Uterus (tissue), 4 donors: Measurements from ENCODE around the gene USHBP1. TPM values are rescaled to one million over a fixed set of nuclear protein-coding genes. Genes with fewer than 3 reads are reported as not detected.
"Not testable (repeated sequence)": the region's sequence is repeated elsewhere in the genome, so short reads cannot be mapped to it uniquely, and the experiment has no call there.

Experiments used
- DNase-seq, 2 donors: peaks; one replicate each; pipeline ENCODE4 v3.0.0-alpha.2; 2019 to 2020
- H3K27ac ChIP-seq, 2 donors: fragments of 200-600 bp; sonication (generic); 1 replicate in 1 of 2; 2 replicates in 1 of 2; pipeline ENCODE4 v1.5.1; 2016 to 2018
- H3K27me3 ChIP-seq, 2 donors: fragments of 200-600 bp; sonication (generic); one replicate each; pipeline ENCODE4 v1.5.1; 2018 to 2019; ENCODE audit warnings: control low read depth in 1 of 2
- H3K36me3 ChIP-seq, 2 donors: fragments of 200-600 bp; sonication (generic); one replicate each; pipeline ENCODE4 v1.5.1; 2019; ENCODE audit warnings: control low read depth in 1 of 2
- H3K4me1 ChIP-seq, 2 donors: fragments of 200-600 bp; sonication (generic); one replicate each; pipeline ENCODE4 v1.5.1; 2018 to 2019; ENCODE audit warnings: control low read depth in 1 of 2
- H3K4me3 ChIP-seq, 2 donors: fragments of 200-600 bp; sonication (generic); 1 replicate in 1 of 2; 2 replicates in 1 of 2; pipeline ENCODE4 v1.5.1; 2018 to 2019; ENCODE audit warnings: mild to moderate bottlenecking in 1 of 2
- H3K9me3 ChIP-seq, 2 donors: fragments of 200-600 bp; sonication (generic); one replicate each; pipeline ENCODE4 v1.5.1; 2019; ENCODE audit warnings: control low read depth in 1 of 2
- POLR2A ChIP-seq, 2 donors: fragments of 450-650 bp; IDR thresholded peaks; one replicate each; pipeline ENCODE4 v1.6.1; 2016; ENCODE audit warnings: antibody characterized with exemption in 2 of 2, mild to moderate bottlenecking in 1 of 2, moderate library complexity in 1 of 2
- intact Hi-C: fragments of 100-400 bp; cut with DNase I; formaldehyde crosslinking; loops from one replicate; pipeline ENCODE4 v1.15.1; 2023; ENCODE audit warnings: low total_unique reads
- total RNA-seq, 4 donors: library from RNA; depleted of rRNA in 3 of 4; stranded (reverse); fragments of >200 nt in 3 of 4; gene quantifications; one replicate each; pipeline versions ENCODE4 v1.1.0 to v1.2.4, GENCODE V29; 2014 to 2023
- TF ChIP-seq, protein P1 (sequence below), 4 experiments: fragments of 200-600 bp in 2 of 4; fragments of 450-650 bp in 2 of 4; sonication (generic) in 2 of 4; IDR thresholded peaks; one replicate each; pipeline ENCODE4 v1.5.1; 2016 to 2019; ENCODE audit warnings: antibody characterized with exemption in 4 of 4, mild to moderate bottlenecking in 2 of 4, moderate library complexity in 1 of 4
- donor health status: DM: yes; HTN: yes; CAD: no.

USHBP1 gene
- total RNA-seq, 4 donors from 2014 or later, result 3.5 to 23.8 (median 13.0) TPM

DNA sequence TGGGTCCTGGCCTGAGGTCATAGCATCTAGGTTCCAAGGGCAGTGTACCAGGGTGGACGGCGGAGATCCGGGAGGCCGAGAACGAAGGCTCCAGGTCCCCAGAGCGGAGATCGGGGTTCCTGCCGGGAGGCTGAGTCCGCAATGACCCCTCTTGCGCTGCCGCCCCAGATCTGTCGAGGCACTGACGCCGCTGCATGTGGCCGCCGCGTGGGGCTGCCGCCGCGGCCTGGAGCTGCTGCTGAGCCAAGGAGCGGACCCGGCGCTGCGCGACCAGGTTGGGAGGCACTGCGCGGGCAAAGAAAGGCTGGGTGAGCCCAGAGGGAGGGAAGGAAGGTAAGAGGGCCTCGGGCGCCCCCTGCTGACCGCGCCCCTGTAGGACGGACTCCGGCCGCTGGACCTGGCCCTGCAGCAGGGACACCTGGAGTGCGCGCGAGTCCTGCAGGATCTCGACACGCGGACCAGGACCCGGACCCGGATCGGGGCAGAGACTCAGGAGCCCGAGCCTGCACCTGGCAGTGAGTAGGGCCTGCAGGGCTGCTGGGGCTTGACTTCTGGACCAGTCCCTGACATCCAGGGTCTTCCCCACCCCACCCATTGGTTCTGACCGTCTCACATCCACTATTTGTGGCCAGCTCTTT, 18.1 kb upstream of the USHBP1 start:
- DNase-seq, result peak; percentile 73 to 76
- H3K36me3 ChIP-seq, result no peaks in the 10 kb centered on the region
- no peak for TF ChIP-seq POLR2A (IDR thresholded peaks at IDR 0.05)
- TF ChIP-seq, protein P1, sequence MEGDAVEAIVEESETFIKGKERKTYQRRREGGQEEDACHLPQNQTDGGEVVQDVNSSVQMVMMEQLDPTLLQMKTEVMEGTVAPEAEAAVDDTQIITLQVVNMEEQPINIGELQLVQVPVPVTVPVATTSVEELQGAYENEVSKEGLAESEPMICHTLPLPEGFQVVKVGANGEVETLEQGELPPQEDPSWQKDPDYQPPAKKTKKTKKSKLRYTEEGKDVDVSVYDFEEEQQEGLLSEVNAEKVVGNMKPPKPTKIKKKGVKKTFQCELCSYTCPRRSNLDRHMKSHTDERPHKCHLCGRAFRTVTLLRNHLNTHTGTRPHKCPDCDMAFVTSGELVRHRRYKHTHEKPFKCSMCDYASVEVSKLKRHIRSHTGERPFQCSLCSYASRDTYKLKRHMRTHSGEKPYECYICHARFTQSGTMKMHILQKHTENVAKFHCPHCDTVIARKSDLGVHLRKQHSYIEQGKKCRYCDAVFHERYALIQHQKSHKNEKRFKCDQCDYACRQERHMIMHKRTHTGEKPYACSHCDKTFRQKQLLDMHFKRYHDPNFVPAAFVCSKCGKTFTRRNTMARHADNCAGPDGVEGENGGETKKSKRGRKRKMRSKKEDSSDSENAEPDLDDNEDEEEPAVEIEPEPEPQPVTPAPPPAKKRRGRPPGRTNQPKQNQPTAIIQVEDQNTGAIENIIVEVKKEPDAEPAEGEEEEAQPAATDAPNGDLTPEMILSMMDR (IDR thresholded peaks at IDR 0.05), result peak; percentile 86 to 95 (median 87)
- intact Hi-C loops, result no loop called here
- peaks cover 5 to 12% of the 10 kb centered on the region in 2 donors for H3K27me3 ChIP-seq
- H3K9me3 ChIP-seq, result no peaks in the 10 kb centered on the region
- no peak overlapping the region for H3K27ac ChIP-seq
- H3K4me3 ChIP-seq, result no peak overlapping the region
- peaks cover 0 to 13% of the 10 kb centered on the region in 2 donors for H3K4me1 ChIP-seq

- no peak within 1 kb of the TSS for H3K4me3 ChIP-seq
- no peak for DNase-seq
- H3K27me3 ChIP-seq, result peaks cover 5 to 12% of the 10 kb centered on the region in 2 donors
- intact Hi-C loops, result no loop called here
- H3K4me1 ChIP-seq, result peaks cover 0 to 13% of the 10 kb centered on the region in 2 donors
- no peaks in the 10 kb centered on the region for H3K36me3 ChIP-seq
- H3K9me3 ChIP-seq, result no peaks in the 10 kb centered on the region
- no peak for TF ChIP-seq POLR2A (IDR thresholded peaks at IDR 0.05)
- TF ChIP-seq, protein P1 (IDR thresholded peaks at IDR 0.05), result no peak
- no peak within 1 kb of the TSS for H3K27ac ChIP-seq
These were observed 17.1 kb upstream of the USHBP1 start, which contains the start of gene ANKLE1 for GRCh38 chr19:17281391-17282304. Gene ANKLE1 (plus strand): TSS chr19:17281901. CDS start chr19:17281921, 20 bp downstream.

GRCh38 chr19:17279436-17279835, 14.9 kb upstream of the USHBP1 start:
- H3K9me3 ChIP-seq, result no peaks in the 10 kb centered on the region
- no peak overlapping the region for H3K4me3 ChIP-seq
- DNase-seq, result no peak
- H3K36me3 ChIP-seq, result no peaks in the 10 kb centered on the region
- no peak for TF ChIP-seq POLR2A (IDR thresholded peaks at IDR 0.05)
- TF ChIP-seq, protein P1 (IDR thresholded peaks at IDR 0.05), result no peak
- H3K27me3 ChIP-seq, result peaks cover 5 to 12% of the 10 kb centered on the region in 2 donors
- intact Hi-C loops, result loop anchor here (10.0 kb wide), 1 partner anchor 205 kb away; the partner anchor contains the start of genes HAUS8 and MYO9B
- peaks cover 0 to 13% of the 10 kb centered on the region in 2 donors for H3K4me1 ChIP-seq
- no peak overlapping the region for H3K27ac ChIP-seq

DNA sequence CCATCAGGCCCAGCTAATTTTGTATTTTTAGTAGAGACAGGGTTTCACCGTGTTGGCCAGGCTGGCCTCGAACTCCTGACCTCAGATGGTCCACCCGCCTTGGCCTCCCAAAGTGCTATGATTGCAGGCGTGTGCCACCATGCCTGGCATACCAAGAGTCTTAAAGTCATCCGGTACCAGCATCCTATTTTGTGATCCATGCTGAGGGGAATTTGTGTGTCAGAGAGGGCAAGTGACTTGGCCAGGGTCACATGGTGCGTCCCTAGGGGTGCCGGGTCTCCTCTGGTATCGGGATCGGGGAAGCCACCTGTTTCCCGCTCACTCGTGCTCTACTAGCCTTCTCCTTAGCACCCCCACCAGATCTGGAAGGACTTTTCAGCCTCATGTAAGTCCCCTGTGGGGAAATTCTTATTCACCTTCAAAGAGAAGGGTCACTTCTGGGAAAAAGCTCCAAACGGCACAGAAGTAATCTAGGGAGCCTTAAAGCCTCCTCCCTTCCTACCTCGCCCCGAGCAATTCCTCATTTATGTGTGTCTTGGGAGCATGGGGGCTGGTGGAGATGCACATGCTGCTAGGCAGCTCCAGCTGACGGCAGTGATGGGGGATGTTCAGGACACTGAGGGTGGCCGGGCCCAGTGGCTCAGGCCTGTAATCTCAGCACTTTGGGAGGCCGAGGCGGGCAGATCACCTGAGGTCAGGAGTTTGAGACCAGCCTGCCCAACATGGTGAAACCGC, 11.1 kb upstream of the USHBP1 start:
- H3K4me3 ChIP-seq, result no peak overlapping the region
- H3K27me3 ChIP-seq, result no peaks in the 10 kb centered on the region
- DNase-seq, result no peak
- no peaks in the 10 kb centered on the region for H3K4me1 ChIP-seq
- H3K36me3 ChIP-seq, result no peaks in the 10 kb centered on the region
- H3K27ac ChIP-seq, result no peak overlapping the region
- TF ChIP-seq POLR2A (IDR thresholded peaks at IDR 0.05), result no peak
- TF ChIP-seq, protein P1 (IDR thresholded peaks at IDR 0.05), result no peak
- intact Hi-C loops, result loop anchor here (10.0 kb wide), 1 partner anchor 201 kb away; the partner anchor contains the start of genes HAUS8 and MYO9B
- no peaks in the 10 kb centered on the region for H3K9me3 ChIP-seq

- not testable (repeated sequence) for H3K27me3 ChIP-seq, H3K4me1 ChIP-seq, H3K9me3 ChIP-seq, H3K36me3 ChIP-seq, DNase-seq, H3K27ac ChIP-seq, H3K4me3 ChIP-seq
- intact Hi-C loops, result loop anchor here (10.0 kb wide), 1 partner anchor 200 kb away; the partner anchor contains the start of genes HAUS8 and MYO9B
These were observed 10.3 kb upstream of the USHBP1 start for GRCh38 chr19:17274892-17275291.
